Measurements from ENCODE around the gene LBR.

Gene LBR

GRCh38 chr1:225462714-225463574, 35.1 kb upstream of the LBR start:
- no peaks in the 10 kb centered on the region for H4K20me1 ChIP-seq (ENCODE audit: insufficient read depth, low read length, poor library complexity, severe bottlenecking)
- H3K4me3 ChIP-seq (ENCODE audit: low read length, poor library complexity, severe bottlenecking) = no peak overlapping the region
- TF ChIP-seq CTCF (conservative IDR thresholded peaks at IDR 0.05; ENCODE audit: low read length) (no peak), EZH2phosphoT487 (IDR thresholded peaks at IDR 0.05; ENCODE audit: borderline replicate concordance) (no peak)
- no peak overlapping the region for H2AFZ ChIP-seq (ENCODE audit: low read length)
- no peaks in the 10 kb centered on the region for H3K9me3 ChIP-seq (ENCODE audit: insufficient read depth, low read depth, low read length)
- H3K4me2 ChIP-seq (ENCODE audit: low read depth, low read length, poor library complexity, severe bottlenecking) = no peak overlapping the region
- no peaks in the 10 kb centered on the region for H3K36me3 ChIP-seq (ENCODE audit: insufficient read depth, low read length)
- no peaks in the 10 kb centered on the region for H3K9me2 ChIP-seq (replicated peaks; ENCODE audit: low read depth, low read length)
- H3K79me2 ChIP-seq (ENCODE audit: insufficient read depth, low read length) = 0 out of 2 replicates have a peak, but pooled peaks cover 1% of the 10 kb centered on the region
- no peaks in the 10 kb centered on the region for H3K27me3 ChIP-seq (ENCODE audit: insufficient read depth, low read length, poor library complexity, severe bottlenecking)
- no peak overlapping the region for H3K9ac ChIP-seq (ENCODE audit: low read depth, low read length, poor library complexity, severe bottlenecking)
- H3K4me1 ChIP-seq (ENCODE audit: insufficient read depth, low read length, poor library complexity, severe bottlenecking) = peaks cover 24% of the 10 kb centered on the region
- no peaks in the 10 kb centered on the region for H3F3A ChIP-seq (ENCODE audit: low read depth)

- H3K27me3 ChIP-seq (ENCODE audit: insufficient read depth, low read length, poor library complexity, severe bottlenecking) = no peaks in the 10 kb centered on the region
- no peaks in the 10 kb centered on the region for H4K20me1 ChIP-seq (ENCODE audit: insufficient read depth, low read length, poor library complexity, severe bottlenecking)
- H3K9me3 ChIP-seq (ENCODE audit: insufficient read depth, low read depth, low read length) = no peaks in the 10 kb centered on the region
- no peak overlapping the region for H2AFZ ChIP-seq (ENCODE audit: low read length)
- TF ChIP-seq CTCF (conservative IDR thresholded peaks at IDR 0.05; ENCODE audit: low read length) (no peak), EZH2phosphoT487 (IDR thresholded peaks at IDR 0.05; ENCODE audit: borderline replicate concordance) (no peak)
- H3K9ac ChIP-seq (ENCODE audit: low read depth, low read length, poor library complexity, severe bottlenecking) = no peak overlapping the region
- H3F3A ChIP-seq (ENCODE audit: low read depth) = no peaks in the 10 kb centered on the region
- no peak overlapping the region for H3K4me2 ChIP-seq (ENCODE audit: low read depth, low read length, poor library complexity, severe bottlenecking)
- H3K79me2 ChIP-seq (ENCODE audit: insufficient read depth, low read length) = no peaks in the 10 kb centered on the region
- no peaks in the 10 kb centered on the region for H3K9me2 ChIP-seq (replicated peaks; ENCODE audit: low read depth, low read length)
- no peaks in the 10 kb centered on the region for H3K36me3 ChIP-seq (ENCODE audit: insufficient read depth, low read length)
- no peak overlapping the region for H3K4me3 ChIP-seq (ENCODE audit: low read length, poor library complexity, severe bottlenecking)
- peaks cover 22% of the 10 kb centered on the region for H3K4me1 ChIP-seq (ENCODE audit: insufficient read depth, low read length, poor library complexity, severe bottlenecking)
Measured at GRCh38 chr1:225462429-225462713, 34.5 kb upstream of the LBR start.

GRCh38 chr1:225461533-225462428, 33.9 kb upstream of the LBR start:
- Histone ChIP-seq H3K27me3 (ENCODE audit: insufficient read depth, low read length, poor library complexity, severe bottlenecking) (no peaks in the 10 kb centered on the region), H3K9me3 (ENCODE audit: insufficient read depth, low read depth, low read length) (no peaks in the 10 kb centered on the region), H3K79me2 (ENCODE audit: insufficient read depth, low read length) (no peaks in the 10 kb centered on the region), H2AFZ (ENCODE audit: low read length) (no peak overlapping the region), H3F3A (ENCODE audit: low read depth) (no peaks in the 10 kb centered on the region), H3K9me2 (replicated peaks; ENCODE audit: low read depth, low read length) (no peaks in the 10 kb centered on the region), H4K20me1 (ENCODE audit: insufficient read depth, low read length, poor library complexity, severe bottlenecking) (no peaks in the 10 kb centered on the region), H3K4me2 (ENCODE audit: low read depth, low read length, poor library complexity, severe bottlenecking) (no peak overlapping the region), H3K4me1 (ENCODE audit: insufficient read depth, low read length, poor library complexity, severe bottlenecking) (peaks cover 20% of the 10 kb centered on the region), H3K36me3 (ENCODE audit: insufficient read depth, low read length) (no peaks in the 10 kb centered on the region), H3K9ac (ENCODE audit: low read depth, low read length, poor library complexity, severe bottlenecking) (no peak overlapping the region), H3K4me3 (ENCODE audit: low read length, poor library complexity, severe bottlenecking) (no peak overlapping the region)
- TF ChIP-seq CTCF (conservative IDR thresholded peaks at IDR 0.05; ENCODE audit: low read length) (no peak), EZH2phosphoT487 (IDR thresholded peaks at IDR 0.05; ENCODE audit: borderline replicate concordance) (no peak)
